Stimulated activated CD8-positive, alpha-beta memory T cell treated with anti-CD3 and anti-CD28 coated beads, Interleukin-7, amount 100 ng/mL, for 4 hours (primary cell): ENCODE results near the gene SV2C.

ENCODE experiments used
- DNase-seq, 2 donors: peaks; one replicate each; pipeline ENCODE4 v3.0.0-alpha.2; 2020; ENCODE audit warnings: low read depth in 2 of 2

SV2C gene

DNA sequence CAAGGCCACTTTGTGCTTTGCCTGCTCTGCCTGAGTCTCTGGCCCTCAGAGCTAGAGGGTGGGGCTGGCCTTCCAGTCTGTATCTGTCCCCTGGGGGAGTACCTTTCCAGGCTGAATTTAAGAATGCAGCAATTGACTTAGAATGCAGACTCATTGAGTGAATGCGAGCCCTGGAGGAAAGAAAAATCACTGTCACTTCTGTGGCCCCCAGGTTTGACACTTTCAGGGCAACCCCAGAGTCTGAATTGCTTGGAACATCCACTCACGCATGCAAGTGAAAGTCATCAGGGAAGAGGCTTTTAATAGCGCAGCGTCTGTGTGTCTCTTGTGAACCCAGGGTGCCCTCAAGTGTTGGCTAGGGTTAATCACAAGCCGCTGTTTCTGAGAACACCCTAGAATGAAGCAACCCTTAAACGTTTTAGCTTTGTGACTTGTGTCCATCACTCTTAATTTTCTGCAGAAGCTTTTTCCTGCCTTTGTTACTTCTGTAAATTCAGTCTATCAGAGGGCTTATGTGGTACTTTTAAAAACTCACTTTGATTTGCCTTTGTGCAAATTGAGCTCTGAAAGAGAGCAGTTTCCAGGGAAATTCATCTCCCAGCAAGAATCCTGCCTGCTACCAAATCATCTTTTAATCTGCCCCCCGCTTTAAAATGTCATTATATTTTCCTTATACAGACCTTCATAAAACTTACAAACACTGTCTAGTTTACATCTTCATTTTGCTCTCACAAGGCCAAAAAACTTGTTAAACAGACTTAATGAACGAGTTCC is 173.1 kb downstream of the SV2C start:
- peak; percentile 32 to 37 for DNase-seq

DNA sequence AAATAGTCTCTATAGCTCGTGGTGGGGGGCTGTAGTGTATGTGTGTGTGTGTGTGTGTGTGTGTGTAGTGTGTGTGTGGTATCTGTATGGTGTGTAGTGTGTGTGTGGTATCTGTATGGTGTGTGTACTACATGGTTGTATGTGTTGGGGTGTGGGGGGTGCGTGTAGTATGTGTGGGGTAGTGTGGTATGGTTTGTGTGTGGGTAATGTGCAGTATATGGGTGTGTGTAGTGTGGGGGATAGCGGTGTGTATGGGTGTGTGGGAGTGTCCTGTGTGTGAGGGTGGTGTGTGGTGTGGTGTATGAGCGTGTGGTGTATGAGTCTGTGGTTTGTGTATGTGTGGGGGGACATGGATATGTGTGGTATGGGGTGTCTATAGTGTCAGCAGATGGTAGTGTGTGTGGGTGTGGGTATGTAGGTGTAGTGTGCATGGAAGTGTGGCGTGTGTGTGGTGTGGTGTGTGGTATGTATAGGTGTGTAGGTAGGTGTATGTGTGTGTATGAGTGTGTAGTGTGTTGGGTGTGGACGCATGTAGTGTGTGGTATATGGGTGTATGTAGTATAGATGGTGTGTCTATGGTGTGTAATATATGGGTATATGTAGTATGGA is 174.1 kb downstream of the SV2C start:
- no peak for DNase-seq

DNA sequence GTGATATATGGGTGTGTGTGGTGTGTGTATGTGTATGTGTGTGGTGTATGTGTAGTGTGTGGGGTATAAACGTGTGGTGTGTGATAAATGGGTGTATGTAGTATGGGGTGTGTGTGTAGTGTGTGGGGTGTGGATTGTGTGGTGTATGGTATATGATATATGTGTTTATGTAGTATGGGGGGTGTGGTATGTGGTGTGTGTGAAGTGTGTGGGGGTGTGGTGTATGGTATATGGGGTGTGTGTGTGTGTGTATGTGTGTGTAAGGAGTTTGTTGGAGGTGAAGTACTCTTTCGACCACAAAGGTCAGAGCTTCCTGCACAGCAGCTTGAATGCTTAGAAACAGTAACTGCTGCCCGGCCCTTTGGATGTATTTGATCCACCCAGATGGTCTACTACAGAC is 174.7 kb downstream of the SV2C start:
- DNase-seq: no peak

DNA sequence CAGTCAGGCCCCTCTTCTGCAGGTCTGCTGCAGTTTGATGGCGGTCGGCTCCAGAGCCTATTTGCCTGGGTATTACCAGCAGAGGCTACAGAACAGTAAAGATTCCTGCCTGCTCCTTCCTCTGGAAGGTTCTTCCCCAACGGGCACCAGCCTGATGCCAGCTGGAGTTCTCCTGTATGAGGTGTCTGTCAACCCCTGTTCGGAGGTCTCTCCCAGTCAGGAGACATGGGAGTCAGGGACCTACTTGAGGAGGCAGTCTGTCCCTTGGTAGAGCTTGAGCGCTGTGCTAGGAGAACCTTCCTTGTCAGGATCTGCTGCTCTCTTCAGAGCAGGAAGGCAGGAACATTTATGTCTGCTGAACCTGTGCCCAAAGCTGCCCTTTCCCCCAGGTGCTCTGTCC is 181.5 kb downstream of the SV2C start:
- no peak for DNase-seq

DNA sequence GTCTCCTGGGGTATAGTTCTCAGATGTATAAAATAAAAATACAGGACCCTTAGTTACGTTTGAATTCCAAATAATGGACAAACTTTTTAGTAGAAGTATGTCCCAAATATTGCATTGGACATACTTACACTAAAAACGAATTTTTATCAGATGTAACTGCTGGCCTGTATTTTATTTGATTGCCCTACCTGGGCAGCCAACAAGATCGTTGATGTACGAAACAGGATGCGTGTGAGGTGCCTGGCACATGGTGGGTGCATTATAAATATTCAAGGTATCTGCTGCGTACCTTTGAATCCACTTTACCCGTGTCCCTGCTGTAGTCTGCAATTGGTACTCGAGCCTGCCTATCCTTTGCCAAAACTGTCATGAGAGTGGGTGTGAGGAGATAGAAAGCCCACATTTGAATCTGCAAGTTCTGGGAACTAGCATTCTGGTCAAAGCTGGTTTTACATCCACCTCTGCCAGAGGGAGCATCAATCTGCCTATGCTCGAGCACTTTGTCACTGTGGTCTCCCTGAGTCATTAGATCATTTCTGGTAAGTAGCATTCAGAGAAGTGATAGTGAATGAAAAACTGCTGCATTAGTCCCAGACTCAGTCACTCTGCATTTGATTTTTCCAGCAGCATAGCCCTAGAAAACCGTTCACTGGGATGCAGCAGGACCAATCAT is 186.2 kb downstream of the SV2C start:
- DNase-seq: no peak

DNA sequence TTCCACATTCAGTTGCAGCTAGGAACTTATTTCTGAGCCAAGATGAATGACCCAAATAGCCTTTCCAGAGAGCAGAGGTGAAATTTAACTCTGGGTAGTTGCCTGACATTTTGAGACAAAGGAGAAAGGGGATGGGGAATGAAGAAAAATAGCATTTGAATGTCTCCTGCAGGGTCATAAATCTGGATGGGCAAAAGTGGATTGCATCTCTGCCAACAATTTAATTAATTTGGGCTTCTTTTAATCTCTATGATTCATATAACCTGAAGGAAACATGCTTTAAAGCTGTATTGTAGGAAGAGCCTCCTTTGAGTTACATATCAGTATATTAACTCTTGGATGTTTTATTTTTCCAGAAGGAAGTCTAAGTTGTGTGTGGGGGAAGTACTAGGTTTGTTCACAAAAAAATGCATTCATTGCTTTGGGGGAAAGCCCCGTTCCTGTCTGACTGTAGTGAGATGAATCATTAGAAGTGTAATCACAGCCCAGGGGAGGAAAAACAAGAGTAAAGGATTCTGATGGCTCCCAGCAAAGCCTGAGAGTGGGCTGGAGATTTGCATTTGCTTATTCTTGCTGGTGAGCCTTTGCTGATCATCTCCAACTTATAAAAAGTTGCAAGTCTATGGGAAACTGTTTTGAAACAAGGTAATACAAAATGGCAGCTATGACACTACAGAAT is 186.9 kb downstream of the SV2C start:
- no peak for DNase-seq

DNA sequence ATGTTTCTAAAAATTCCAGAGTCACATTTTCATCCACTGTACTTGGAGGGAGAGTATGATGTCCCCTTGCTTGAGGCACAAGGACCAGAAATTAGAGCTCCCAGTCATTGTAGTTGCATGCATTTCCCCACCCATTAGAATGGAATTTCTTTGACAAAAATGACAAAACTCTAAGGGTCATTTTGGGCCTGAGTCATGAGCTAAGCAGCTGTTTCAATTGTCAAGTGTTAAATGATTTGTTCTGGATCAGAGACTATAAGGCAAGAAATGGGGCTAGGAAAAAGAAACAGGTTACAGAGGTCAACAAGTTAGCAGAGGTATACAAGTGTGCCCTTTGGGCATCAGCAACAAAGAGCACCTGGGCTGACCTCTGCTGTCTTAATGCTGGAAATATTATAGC is 188.7 kb downstream of the SV2C start:
- DNase-seq: no peak

DNA sequence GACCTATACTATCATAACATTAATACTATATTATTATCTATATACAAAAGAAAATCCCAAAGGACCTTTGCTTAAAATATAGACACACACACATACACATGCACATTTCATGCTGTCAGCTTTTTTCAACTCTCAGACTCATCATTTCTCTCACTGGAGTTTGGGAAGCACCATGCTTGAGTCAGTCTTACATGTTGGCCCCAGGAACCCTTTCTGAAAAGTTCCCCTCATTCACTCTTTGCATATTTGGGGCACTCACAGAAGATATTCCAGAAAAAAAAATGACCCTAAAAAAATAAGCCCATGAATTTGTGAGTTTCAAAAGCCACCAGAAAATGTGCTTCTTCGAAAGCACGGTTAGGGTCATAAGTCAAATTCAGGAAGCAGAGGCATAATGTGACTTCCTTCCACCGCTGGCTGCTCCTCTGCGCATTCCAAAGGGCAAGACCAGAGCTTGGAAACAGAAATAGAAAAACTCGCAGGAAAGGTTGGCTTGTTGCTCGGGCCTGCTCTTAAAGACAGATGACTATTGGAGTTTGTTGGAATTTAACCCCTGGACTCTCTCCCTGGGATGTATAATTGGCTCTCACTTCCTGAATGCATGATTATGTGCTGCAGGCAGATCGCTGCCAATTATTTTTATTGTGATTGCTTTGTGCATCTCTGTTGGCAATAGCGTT is 190.2 kb downstream of the SV2C start:
- DNase-seq: no peak

DNA sequence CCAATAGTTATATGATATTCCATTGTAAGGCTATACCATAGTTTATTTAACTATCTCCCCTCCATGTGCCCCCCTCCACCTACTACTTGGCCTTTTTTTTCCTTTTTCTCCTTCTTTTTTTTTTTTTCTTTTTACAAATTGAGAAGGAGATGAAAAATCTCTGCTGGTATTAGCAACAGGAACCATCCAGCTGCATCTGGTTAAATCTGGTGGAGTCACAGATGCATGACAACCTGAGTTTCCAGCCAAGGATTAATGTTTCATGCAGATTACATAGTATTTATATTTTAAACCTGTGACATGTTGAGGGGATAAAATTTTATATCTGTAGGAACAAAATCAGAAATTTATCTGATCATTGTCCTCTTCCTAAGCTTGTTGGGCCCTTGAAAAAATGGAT is 191.4 kb downstream of the SV2C start:
- DNase-seq: no peak

DNA sequence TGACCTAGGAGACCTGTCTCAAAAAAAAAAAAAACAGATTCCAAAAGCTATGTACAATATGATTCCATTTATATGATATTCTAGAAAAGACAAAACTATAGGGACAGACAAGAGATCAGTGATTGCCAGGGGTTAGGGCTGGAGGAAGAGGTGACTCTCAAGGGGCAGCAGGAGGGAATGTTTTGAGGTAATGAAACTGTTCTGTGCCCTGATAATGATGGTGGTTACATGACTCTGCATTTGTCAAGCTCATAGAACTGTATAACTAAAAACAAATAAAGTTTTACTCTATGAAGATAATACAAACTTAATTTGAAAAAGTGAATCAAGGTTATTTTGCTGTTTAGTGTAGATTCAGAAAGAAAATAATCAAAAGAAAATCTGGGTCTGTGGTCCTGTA is 194.6 kb downstream of the SV2C start:
- DNase-seq: no peak

DNA sequence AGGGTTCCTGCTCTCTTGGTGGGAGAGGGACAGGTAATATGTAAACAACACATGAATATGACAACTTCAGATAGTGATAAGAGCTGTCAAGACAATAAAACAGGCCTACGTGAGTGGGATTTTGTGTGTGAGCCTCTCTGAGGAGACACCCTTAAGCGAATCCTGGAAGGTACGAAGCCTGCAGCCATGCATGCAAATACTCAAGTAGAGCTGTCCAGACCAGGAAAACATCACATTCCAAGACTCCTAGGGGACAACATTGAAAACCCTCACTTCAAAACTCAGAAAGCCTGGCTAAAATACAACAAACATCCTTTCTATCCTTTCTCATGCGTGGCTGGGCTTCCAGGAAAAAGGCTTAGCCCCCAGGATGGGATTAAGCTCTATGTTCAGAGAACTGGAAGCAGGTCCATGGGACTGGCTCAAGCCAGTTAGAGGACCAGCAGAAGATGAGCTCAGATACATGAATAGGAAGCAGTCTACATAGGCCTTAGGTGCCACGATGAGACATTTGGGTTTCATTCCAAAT is 195.1 kb downstream of the SV2C start:
- no peak for DNase-seq

DNA sequence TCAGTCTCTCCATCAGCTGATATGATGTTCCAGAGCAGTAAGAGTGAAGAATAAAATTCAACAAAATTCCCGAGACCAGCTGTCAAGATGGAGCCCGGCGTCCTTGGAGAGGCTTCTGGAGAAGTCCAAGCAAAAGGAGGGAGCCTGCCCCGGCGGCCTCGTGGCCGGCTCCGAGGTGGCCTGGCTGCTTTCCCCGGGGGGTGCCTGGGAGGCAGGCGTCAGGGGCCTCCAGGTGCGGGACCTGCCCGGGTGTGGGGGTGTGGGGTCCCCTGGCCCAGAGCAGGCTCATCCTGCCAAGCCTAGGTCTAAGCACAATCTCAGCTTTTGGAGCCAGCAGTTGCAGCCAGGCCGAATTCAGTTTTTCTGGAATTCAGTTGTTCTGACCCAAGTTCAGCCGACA is 197.3 kb downstream of the SV2C start:
- no peak for DNase-seq

DNA sequence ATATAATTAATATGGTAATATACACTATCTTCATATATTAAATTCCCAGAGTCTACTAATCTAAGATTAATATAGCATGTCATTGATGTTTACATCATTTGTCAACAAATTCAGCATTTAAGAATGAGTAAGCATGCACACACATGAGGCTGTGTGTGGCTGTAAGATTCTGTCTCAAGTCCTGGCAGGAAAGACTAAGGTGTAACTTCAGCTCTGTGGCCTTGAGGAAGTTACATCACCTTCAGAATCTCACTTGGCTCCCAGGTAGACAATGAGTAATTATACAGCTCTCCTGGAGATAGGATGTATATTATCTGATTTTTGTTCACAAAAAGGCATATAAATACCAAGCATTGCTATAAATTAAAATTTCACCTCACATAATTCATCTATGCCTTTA is 200.5 kb downstream of the SV2C start:
- DNase-seq: no peak

DNA sequence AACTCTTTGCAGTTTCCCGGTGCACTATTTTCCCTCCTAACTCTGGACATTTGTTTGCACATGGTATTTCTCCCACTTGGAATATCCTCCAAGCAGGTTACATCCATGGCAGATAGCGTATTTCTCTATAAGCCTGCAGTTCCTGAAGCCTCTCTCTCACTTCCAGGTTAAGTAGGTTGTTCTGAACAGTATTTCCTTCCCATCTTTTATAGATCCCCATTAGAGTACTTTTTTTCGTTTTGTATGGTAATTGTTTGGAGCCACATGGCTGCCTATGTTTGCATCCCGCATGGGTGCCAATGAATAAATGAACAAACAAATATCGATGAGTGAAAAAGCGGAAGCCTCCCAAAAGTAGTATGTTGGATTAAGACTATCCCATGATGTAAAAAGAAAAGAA is 206.5 kb downstream of the SV2C start:
- no peak for DNase-seq

DNA sequence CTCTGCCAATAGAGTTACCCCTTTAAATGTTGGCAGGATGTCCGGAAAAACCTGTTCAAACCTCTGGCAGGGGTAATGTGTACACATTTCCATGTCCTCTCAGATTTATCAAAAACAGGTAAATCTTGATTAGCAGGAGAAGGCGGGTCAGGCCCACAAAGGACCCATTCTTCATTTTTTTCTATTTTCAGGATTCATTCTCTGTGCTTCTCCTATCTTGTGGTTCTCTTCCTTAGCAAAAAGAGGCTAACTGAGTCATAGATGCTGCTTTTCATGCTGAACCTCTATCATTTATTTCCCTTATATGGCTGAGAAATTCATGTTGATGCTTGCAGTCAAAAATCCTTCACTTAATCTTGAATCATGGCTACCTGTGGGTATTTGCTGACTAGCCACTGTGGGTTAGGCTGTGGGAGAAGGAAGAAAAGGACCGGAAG is 207.2 kb downstream of the SV2C start:
- DNase-seq: no peak

DNA sequence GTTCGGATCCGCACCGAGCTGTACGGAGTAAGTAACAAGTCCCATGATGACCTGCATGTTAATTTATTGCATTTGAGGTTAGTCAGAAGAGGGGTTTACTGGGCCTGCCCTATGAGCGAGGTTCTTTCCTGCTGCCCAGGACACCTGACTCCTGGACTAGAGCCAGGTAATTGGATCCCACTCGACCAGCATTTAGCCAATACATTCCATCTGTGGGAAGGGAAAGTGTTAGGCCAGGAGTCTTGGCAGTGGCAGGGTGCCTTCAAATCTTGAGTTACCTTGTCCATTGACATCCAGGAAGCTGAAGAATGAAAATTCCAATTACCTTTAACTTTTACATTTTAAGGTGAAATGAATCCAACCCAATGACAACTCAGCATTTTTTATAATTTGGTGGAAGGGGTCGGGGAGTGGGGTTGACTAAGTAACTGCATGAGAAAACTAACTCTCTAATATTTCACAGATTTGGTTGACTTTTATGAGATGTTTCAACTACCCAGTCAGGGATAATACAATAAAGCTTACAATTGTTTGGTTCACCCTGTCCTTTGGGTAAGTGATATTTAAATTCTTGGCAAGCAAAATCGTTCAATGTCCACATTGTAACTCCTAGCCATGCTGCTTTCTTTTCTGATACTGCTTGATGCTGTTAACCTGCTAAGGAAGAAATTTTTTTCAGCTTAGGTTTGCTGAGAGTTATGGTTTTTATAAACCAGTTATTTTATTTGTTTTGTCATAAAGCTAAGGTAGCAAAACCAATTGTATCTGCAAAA is 208.3 kb downstream of the SV2C start:
- DNase-seq: no peak

DNA sequence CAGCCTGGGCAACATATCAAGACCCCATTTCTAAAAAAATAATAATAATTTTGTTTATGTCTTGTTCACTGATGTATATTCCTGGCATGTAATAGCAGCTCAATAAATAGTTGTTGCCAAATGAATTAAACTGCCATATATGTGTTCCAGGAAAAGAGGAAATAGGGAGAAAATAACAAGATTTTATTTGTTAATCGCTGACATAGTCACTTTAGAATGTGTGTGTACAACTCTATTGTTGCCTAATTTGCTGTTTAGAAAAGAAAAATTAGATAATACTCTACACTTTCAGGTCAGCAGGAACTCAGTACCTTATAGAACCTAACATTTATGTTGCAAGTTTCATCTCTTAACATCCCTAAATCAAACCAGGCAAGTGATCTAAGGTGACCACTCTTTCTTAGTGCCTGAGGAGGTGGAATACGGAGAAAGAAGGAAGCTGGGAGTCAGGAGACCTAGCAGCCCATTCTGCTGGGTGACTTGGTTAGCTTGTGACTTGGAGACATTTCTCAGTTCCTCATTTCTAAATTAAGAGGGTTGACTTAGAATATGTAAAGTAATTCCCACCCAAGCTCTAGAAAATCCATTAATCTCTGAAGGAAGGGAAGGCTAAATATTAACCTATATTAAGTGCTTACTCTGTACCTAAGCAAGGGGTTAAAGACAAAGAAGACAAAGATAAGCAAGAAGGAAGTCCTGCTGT is 209.6 kb downstream of the SV2C start:
- no peak for DNase-seq

DNA sequence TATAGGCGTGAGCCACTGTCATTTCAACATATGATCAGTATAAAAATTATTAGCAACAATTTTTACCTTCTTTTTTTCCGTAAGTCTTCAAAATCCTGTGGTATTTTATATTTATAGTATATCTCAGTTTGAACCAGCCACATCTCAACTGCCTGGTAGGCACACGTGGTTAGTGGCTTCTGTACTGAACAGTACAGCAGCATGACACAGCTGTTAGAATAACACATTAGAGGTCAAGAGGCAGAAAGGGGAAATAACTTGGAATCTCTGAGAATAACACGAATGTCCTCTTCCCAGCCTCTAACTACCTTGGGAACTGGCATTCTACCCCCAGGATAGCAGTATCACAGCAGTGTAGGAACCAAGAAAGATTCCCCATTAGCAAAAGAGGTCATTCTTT is 211.4 kb downstream of the SV2C start:
- no peak for DNase-seq

DNA sequence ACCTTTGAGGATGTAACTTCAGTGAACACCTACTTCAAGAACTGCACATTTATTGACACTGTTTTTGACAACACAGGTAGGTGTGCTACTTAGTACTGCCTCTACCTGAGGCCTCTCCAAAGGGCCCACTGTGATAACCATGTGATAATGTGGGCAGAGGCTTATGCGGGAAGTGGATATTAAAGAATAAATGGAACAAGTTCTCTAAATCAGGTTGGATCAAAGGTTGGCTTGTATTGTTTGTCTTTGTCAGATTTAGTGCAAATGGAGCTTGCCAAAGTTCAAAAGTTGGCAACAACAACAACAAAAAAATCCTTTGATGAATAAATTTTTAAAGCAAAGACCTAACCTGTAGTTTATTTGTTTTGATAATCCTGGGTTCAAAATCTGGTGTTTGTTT is 215.7 kb downstream of the SV2C start:
- DNase-seq: no peak

DNA sequence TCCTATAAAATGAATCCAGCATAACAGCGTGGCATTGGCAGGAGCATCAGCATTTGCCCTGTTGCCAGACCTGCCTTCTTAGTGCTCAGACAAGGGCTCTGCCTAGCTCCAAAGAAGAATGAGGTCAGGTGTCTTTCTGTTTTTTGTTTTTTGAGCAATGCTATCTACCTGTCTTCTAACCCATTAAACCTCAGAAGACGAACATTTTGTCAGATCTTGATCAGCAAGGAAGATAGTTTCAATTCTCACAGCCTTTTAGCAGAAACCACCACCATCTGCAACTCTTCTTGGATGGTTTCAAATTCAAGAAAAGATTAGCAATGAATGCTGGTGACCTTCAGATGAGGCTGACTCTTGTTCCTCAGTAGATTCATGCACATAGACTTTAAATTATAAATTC is 216.4 kb downstream of the SV2C start:
- no peak for DNase-seq
